NCI-H748 (cell line): ENCODE results near the gene ANKRD23.
A peak's percentile ranks its signal among the peaks of the same experiment; 100 is the strongest.

Source experiments
- DNase-seq: peaks from one replicate; lab custom pipeline; 2025; ENCODE audit not compliant: unreplicated experiment; lab: John Stamatoyannopoulos, UW

Gene ANKRD23

DNA sequence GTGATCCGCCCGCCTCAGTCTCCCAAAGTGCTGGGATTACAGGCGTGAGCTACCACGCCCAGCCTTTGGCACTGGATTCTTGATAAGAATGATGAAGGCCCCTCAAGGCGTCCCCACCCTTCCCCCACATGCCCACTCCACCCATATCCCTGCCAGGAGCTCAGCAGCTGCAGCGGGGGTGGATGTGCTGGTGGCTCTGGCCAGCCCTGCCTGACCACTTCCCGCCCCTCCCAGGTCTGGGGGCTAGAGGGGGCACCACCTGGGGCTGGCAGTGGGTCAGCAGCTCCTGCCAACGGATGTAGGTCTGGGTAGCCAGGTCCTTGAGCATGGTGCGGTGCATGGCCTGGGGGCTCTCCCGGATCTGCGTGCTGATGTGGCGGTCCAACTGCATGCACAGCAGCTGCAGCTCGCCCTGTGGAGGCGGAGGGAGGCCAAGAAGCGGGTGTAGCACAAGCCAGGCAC, 33.8 kb upstream of the ANKRD23 start:
- DNase-seq: no peak

DNA sequence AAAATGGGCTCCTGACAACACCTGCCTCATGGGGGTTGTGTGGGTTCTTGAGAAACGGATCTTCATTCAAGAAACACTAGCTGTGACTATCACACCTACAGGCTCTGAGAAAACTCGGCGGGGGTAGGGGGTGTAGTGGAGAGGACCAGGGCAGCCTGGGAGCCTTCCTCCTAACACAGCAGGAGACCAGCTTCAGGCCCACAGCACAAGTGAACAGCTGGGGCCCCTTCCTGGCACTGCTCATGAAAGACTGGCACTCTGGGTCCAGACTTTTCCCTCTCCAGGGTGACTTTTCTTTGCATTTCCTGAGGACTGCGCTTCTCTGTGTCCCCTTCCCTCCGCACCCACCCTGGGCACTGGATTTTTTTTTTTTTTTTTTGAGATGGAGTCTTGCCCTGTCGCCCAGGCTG, 33.2 kb upstream of the ANKRD23 start:
- DNase-seq: no peak

DNA sequence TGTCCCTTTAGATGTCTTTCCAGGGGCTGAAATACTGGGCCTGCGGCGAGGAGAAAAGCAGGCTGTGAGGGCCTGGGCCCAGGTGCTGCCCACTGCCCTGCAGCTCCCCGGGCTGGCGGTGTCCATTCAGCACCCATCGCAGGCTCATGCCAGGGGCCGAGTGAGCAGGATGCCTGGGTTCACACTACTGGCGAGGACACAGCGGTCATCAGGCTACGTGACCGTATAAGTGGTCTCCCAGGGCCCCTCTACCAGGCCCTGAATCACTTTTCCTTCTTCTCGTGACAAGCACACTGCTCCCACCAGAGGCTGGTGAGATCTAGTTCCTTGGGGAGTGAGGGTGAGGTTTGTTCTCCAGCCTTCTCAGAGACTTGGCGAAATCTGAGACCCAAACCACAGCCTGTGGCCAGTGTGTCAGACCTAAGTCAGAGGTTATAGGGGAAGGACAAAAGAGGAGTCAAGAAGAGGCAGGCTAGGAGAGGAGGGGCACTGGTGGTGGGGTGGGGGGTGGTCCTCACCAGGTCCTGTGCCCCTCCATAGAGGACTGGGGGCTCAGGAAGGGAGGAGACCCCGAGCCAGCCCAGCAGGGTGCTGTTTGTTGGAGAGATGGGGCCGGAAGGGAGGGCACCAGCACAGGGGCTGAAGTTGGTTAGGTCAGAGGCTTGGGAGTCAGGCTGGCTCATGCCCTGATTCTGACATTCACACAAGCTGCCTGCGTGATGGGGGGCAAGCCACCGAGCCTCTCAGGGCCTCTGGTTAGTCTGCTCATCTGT, 32.6 kb upstream of the ANKRD23 start:
- no peak for DNase-seq

DNA sequence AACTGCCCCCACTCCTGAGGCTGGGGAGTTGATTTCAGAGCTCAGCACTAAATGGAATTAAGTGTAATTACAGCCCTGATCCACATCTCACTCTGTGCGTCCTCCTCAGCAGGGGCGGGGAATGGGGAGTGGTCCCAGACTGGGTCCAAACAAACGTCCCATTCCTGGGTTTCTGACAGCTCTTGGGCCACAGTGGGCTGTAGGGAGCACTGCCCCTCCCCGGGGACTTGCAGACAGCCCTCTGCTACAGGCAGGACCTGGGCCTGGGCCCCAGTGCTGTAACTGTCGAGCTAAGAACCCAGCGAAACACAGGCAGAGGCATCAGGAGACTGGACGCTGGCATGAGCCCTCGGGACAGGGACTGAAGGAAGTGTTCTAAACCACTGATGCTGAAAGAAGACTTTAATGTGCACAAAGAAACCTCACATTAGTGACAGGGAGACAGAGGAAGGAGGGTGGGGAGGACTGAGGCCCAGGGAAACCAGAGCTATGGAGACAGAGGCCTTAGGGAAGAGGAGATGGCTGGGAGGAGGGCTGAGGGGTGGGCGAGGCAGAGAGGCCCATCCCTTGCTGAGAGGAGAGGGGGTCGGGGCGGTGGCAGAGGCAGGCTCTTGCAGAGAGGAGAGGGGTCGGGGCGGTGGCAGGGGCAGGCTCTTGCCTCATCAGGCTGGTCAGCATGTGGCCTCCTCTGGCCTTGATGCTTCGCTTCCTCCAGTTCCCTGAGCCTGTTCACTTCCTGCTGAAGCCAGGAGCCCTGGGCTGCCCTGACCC, 31.9 kb upstream of the ANKRD23 start:
- DNase-seq: no peak

DNA sequence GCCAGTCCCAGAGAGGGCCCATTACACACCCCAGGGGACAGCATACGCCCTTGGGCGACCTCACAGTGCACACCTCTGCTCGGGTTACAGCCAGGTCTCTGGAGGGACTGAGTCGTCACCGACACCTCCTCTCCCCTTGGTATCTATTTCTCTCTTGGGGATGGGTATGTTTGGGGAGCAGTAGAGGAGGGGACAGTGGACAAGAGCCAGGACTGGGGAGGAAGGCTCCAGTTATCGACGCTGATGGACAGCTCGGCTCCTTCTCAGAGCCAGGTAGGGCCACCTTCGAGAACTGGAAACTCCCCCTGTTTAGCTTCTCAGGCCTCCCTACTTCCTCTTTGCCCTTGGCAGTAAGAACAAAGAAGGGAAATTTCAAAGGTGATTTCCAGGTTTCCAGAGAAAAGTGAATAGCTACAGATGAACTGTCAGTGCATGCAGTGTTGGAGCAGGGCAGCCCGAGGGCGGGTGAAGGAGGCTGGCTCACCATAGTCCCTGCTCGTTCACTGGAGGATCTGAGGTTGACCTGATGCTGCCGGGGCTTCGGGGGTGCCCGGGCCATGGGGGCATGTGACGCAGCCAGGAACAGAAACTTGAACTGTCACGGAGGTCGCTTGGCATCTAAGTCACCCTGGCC, 30.5 kb upstream of the ANKRD23 start:
- no peak for DNase-seq

DNA sequence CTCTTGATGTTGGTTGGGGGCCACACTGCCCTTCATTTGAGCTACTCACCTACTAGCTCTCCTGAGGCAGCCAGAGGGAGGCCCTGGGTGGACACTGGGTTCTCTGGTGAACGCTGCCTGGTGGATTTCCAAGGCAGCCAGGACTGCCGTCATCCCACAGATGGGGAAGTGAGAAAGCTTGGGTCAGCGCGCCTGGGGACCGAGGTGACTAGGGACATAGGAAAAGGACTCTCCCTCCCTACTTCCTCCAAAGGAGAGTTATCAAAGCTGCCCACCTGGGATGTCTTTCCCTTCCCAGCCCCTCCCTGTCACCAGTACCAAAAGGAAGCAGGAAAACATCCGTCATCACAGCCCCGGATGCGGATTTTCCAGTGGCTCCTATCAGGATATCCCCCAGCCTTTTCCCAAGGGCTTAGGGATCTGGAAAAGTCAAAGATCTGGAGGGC, 29.9 kb upstream of the ANKRD23 start:
- no peak for DNase-seq

DNA sequence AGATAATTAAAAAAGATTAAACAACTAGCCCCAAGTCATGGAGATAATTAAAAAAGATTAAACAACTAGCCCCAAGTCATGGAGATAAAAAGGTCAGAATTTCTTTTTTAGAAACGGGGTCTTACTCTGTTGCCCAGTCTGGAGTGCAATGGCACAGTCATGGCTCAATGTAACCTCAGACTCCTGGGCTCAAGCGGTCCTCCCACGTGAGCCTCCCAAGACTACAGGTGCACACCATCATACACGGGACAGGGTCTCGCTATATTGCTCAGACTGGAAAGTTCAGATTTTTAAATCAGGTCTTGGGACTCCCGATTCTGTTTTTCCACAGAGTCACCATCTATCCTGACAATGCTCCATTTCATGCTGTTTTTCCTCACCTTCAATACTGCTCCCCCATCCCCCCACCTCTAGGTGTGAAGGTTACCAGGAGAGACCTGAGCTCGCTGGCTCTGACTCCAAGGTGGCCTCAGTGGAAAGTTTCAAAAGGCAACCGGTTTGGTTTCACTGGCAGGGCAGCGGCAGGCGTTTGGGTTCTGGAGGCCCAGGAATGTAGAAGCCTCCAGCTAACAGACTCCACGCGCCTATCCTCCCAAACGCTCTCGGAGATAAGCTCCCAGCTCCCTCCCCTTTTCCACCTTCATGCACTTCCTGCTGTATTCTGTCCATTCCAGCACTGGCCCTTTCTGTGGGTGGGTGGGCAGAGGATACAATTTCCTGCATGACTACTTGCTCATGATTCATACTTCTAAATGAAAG, 28.9 kb upstream of the ANKRD23 start:
- no peak for DNase-seq

DNA sequence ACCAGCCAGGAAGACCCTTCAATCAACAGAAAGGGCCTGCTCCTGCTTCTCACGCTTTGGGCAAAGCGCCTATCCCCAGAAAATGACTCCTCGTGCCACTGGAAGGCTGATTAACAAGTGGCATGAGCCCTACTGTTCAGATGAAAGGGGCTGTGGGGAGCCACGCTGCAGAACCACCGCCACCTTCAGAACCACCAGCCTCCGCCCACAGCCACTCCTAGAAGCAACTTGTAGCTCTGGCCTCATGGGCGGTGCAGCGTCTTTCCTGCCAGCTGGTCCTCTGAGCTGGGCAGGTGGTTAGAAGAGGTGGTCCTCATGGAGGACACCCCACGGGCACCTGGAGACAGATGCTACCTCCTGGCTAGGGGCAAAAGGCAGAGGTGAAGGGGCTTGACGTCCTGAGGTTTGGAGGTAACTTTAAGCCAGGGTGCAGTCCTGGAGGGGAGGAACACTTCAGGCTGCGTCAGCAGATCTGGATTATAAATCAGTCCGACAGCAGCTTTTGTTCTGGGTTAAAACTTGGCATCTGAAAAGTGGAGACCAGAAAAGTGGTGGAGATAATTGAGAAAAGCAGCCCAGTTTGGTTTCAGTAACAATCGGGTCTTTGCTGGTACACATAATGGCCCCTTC, 26.9 kb upstream of the ANKRD23 start:
- peak; percentile 56 for DNase-seq

DNA sequence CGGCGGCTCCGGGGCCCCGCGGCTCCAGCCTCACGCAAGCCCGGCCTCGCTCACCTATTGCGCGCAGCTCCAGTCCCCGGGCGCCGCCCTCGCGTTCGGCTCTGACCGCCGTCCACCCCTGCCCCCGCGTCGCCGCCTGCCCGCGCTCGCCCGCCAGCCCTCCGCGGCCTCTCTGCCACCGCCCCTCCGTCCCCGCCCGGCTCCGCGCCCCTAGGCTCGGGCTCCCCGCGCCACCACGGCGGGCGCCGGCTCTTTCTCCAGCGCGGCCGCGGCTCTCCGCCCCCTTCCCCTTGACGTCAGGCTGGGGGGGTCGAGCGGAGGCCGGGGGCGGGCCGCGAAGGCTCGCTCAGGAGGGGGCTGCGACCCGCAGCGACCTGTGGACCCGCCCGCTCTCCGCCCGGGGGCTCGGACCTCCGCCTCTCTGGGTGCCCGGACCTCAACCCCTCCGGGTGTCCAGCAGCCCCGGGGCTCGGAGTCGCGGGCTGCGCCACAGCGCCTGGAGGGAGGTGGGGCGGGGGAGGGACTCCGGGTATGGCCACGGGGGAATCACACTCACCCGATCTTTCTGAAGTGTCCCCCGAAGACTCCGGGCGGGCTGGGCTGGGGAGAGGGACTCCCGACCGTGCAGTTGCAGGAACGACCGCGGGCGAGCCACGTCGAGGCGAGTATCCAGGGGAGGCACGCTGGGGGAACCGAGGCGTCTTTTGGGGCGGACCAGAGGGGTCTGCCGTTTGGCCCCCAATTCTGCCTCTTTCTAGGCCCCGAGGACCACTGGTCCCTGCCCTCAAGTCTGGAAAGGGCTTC, 26.2 kb upstream of the ANKRD23 start, which contains the start of gene SEMA4C:
TSS of gene SEMA4C (minus strand) at position 259 of the 804 bp plus-strand sequence. CDS start 2,194 bp downstream, outside the sequence.
- DNase-seq: peak; percentile 46

DNA sequence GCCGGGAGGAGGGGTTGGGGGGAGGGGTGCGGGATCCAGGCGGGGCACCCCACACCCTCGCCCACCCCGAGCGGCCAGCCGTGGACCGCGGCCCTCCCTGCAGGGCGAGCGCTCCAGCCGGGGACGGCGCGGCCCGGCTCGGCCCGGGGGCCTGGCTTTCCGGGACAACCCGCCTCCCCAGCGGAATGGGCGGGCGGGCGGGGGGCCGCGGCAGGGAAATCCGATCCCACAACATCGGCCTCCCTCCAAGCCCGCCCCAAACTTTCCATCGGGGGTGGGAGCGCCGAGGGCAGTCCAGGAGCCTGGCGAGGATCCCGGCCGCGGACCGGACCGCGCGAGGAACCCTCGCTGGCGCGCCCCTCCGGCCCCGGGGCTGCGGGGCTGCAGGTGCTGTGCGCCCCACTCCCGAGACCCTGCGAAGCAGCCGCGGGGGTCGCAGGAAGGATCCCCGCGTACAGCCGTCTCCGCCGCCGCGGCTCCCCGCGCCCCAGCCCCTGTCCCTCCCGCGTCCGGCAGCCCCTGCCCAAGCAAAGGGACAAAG, 25.5 kb upstream of the ANKRD23 start:
- peak; percentile 51 for DNase-seq

DNA sequence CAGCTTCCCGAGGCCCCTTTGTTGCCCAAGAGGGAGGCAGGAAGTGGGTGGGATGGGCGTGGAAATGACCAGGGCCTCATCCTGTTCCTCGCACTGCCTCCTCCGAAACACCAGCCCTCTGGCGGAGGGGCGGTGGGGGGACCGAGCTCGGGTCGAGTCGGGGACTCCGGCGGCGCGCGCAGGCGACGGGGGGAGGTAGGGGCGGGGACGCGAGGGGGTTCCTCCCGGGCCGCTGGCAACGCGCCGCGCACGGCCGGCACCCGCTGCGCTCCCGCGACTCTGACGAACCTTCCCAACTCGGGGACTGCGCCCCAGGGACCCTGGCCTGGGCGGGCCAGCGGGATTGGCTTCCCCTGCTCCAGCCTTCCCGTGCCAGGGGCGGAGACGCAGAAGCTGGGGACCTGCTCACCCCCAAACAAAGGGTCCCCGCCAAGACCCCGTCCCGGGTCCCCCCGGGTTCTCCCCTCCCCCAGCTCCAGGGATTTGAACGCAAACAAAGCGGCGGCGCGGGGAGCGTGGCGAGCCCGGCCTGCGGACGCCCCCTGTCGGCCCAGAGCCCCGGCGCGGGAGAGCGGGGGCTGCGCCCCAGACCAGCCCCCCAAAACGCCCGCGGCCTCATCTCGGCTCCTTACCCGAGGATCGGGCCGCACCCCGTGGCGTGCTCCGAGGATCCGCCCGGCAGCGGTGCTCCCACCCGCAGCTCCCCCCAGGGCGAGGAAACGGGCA, 24.9 kb upstream of the ANKRD23 start:
- peak; percentile 82 for DNase-seq

DNA sequence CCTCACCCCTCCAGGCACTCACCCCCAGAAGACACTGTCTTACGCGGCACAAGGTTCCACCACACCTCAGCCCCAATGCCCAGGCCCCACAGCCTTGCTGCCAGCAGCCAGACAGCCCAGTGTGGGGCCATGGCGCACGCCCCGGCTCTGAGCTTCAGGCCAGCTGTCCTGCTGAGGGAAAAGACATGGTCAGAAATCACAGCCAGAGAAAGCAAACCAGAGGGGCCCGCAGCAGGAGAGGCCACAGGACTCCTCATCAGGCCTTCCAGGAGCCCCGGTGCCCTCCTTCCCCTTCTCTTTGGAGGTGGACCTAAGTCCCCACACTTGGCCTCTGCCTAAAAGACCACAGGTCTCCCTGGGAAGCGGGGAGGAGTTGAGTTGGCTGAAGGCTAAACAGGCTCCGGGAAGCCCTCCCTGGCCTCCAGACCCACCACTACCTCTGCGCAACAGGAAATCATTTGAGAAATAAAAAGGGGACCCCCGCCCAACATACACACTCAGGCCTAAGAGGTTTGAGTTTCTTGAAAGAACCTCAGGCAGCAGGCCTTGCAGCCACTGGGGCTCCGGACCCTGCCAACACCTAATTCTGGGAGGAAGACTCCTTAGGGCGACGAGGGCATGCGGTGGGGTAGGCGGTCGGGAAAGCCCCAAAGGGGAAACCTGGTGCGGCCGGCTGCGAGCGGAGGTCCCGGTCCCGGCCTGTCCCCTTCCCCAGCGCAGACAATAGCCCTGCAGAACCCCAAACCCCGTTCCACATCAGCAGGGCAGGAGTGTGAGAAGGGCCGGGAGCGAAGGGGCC, 24.1 kb upstream of the ANKRD23 start:
- DNase-seq: no peak

DNA sequence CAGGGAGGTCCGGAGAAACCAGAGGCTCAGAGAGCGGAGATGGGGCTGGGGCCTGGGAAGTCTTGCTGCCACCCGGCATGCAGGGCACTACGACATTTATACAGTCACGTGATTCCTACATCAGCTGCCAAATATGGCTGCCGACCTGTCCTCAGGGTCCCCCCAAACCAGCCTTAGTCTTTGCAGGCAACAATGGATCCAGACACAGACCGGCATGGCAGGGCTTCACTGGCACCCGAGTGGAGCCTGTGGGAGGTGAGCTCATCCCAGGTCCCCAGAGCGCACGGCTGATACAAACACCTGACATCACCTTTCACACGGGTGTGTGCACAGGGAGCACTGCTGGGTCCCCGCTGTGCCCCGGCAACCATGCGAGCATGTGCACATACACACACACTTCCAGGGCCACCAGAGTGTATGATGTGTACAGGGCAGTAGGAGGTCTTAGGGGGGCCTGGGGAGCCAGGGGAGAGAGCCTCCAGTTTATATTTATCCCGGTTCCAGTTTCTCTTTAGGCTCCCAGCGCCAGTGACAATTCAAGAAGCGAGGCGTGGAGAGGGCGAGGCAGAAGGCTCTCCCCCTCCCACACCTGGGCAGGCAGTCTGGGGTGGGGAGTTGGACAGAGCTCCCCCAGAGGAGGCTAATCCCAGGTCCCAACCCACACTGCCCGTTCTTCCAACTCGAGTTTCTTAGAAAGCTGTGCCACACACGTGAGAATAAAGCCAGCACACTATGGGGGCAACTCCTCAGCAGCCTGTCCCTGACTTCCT, 23.4 kb upstream of the ANKRD23 start:
- DNase-seq: no peak

DNA sequence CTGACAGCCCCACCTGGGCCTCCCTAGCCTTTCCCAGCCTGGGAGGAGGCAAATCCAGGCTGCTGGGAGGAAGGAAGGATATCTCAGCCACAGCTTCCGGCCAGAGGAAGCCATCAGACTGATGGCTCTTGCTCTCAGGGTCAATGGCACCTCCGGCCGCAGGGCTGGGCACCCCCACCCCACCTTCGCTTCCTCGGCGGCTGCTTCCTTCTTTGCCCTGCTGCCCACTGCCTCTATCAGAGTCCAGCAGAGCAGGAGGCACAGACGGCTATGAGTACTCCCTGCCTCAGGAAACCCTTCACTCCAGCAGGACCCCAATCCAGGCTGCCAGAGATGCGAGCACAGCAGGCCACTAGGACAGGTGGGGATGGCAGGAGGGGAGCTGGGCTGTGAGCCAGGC, 22.8 kb upstream of the ANKRD23 start:
- DNase-seq: no peak

DNA sequence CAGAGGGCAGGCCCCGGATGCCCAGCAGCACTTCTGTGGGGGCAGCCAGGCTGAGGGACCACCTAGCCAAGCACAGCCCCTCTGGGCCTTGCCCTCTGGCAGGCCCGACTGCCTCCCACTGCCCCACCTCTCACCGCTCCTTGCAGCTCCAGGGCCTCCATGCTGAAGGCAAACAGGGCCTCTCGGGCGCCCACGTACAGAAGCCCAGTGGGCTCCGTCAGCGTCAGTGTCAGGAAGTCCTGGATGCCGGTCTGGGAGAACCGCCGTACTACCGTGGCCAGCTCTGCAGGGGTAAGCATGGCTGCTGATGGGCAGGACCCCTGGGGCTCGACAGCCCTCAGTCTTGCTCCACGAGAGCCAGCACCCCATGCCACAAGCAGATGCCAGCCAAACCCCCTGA, 22.3 kb upstream of the ANKRD23 start:
- no peak for DNase-seq

DNA sequence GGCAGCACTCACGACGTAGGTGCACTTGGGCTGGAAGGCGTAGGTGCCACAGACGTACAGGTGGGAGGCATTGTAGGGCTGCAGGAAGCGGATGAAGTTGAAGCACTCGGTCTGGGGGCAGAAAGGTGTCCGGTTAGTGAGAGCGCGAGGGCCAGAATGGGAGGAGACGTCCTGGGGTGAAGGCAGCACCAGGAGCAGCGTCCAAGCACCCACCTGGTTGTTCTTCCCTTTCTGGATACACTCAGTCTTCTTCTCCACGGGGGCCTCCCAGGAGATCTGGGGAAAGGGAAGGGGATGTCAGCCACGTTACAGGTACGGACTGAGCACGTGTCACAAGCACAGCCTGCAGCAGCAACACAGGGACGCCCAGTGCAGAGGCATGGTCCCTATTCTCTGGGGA, 21.8 kb upstream of the ANKRD23 start:
- DNase-seq: no peak
